Heart right ventricle (tissue), 16 donors: Measurements from ENCODE around the gene TSPAN11. TPM values are rescaled to one million over a fixed set of nuclear protein-coding genes. Genes with fewer than 3 reads are reported as not detected.

Experiments
- ATAC-seq, 8 donors: fragments of 200-7000 bp; cut with Tn5 transposase; one replicate each; pipeline ENCODE4 v1.9.1; 2020; ENCODE audit warnings: mild to moderate bottlenecking in 8 of 8, moderate library complexity in 8 of 8, moderate number of reproducible peaks in 1 of 8
- DNase-seq, 2 donors: peaks; one replicate each; pipeline ENCODE4 v3.0.0-alpha.2; 2020
- H3K27ac ChIP-seq, 10 donors: fragments of 200-600 bp; sonication (generic) in 2 of 10; one replicate each; pipeline versions ENCODE4 v1.5.0 to v1.8.0; 2020 to 2022; ENCODE audit warnings: mild to moderate bottlenecking in 3 of 10
- H3K27me3 ChIP-seq, 7 donors: fragments of 200-600 bp; one replicate each; pipeline ENCODE4 v1.8.0; 2021 to 2022; ENCODE audit warnings: mild to moderate bottlenecking in 2 of 7
- H3K36me3 ChIP-seq, 9 donors: fragments of 200-600 bp; sonication (generic) in 1 of 9; one replicate each; pipeline versions ENCODE4 v1.5.0 to v1.8.0; 2020 to 2022; ENCODE audit warnings: mild to moderate bottlenecking in 2 of 9
- H3K4me1 ChIP-seq, 9 donors: fragments of 200-600 bp; sonication (generic) in 1 of 9; one replicate each; pipeline versions ENCODE4 v1.5.0 to v1.8.0; 2020 to 2022; ENCODE audit warnings: mild to moderate bottlenecking in 4 of 9
- H3K4me3 ChIP-seq, 10 donors: fragments of 200-600 bp; sonication (generic) in 2 of 10; one replicate each; pipeline versions ENCODE4 v1.5.0 to v1.8.0; 2020 to 2022; ENCODE audit warnings: mild to moderate bottlenecking in 7 of 10, moderate library complexity in 2 of 10
- H3K9me3 ChIP-seq, 11 donors: fragments of 200-600 bp in 10 of 11; sonication (generic) in 2 of 11; one replicate each; pipeline versions ENCODE4 v1.5.0 to v1.8.0; 2013 to 2022; ENCODE audit warnings: mild to moderate bottlenecking in 2 of 11, control low read depth in 1 of 11, moderate library complexity in 1 of 11
- CTCF ChIP-seq, 9 donors: fragments of 200-600 bp; sonication (generic) in 2 of 9; IDR thresholded peaks; one replicate each; pipeline versions ENCODE4 v1.5.0 to v1.8.0; 2021 to 2022; ENCODE audit warnings: antibody characterized with exemption in 9 of 9, mild to moderate bottlenecking in 5 of 9, moderate library complexity in 1 of 9
- WGBS, 2 donors: extraction: QIAGEN DNeasy Blood & Tissue Kit; methylation state at CpG; one replicate each; pipeline ENCODE4 v1.1.7; 2013; ENCODE audit warnings: inconsistent platforms in 1 of 2; 5-methylcytosine and 5-hydroxymethylcytosine counted together
- intact Hi-C, 10 donors: fragments of 100-400 bp; cut with DNase I; formaldehyde crosslinking; loops; one replicate each; pipeline versions ENCODE4 v1.11.1 to v1.14.2; 2022
- polyA plus RNA-seq, 2 donors: library from polyadenylated mRNA; stranded (reverse); fragments of 200-250 nt; gene quantifications; one replicate each; pipeline ENCODE4 v1.2.3, GENCODE V29; 2013
- total RNA-seq, 10 donors: library from RNA; stranded (reverse); fragmentation: NEBNext Ultra II Directional in 3 of 10; extraction: Animal tissue kit (Norgen Biotek cat#: 25700) in 3 of 10; gene quantifications; one replicate each; pipeline versions ENCODE4 v1.2.1 to v1.2.4, GENCODE V29; 2021 to 2023
- donor health status: Arrhythmogenic right ventricular cardiomyopathy.
- donor health status: ischemic (EF 13 %, LVEDD 7.1; RV severe dilation, severe dysfunction).
- donor health status: healthy with polysubstance abuse.
- donor health status: DM: no; HTN: yes; CAD: no.
- donor health status: DM: no; HTN: no; CAD: no.
- donor health status: ischemic (EF 25% LVEDD 6.9; RV normal size, moderate dysfunction).
- donor health status: ischemic (EF 25% LVEDD 5.7; RV mildly dilated, moderate dysfunction).
- donor health status: healthy.
- donor health status: DM: yes; HTN: yes; CAD: no.
- donor health status: Ischemic cardiomyopathy.
- donor health status: ischemic (EF 35%, LVEDD 5.7; RV mildly dilated, moderate dysfunction).
- donor health status: nonischemic (EF 11% LVEDD 7.7; RV severe dilation, severe dysfunction).
- donor health status: DM: yes; HTN: yes; CAD: no.
- donor health status: PGD.
- donor health status: ischemic (EF 29% LVEDD 5.4; RV normal size, mild dysfunction).
- donor health status: nonischemic (EF 23%, LVEDD 6.1; RV moderate dilation, normal function).

The TSPAN11 gene
- total and polyA plus RNA-seq, 12 donors = 0.60 to 2.9 (median 0.94) TPM

- intact Hi-C loops = no loop called here
- no peak for TF ChIP-seq CTCF (IDR thresholded peaks at IDR 0.05)
These were observed 55.9 kb downstream of the TSPAN11 start for GRCh38 chr12:30982413-30982812.

GRCh38 chr12:30985814-30986452 is 59.4 kb downstream of the TSPAN11 start:
- no peak overlapping the region for H3K4me3 ChIP-seq
- no peak overlapping the region for H3K27ac ChIP-seq
- peak; percentile 22 to 79 (median 72) for TF ChIP-seq CTCF (IDR thresholded peaks at IDR 0.05)
- H3K36me3 ChIP-seq = no peaks in the 10 kb centered on the region
- 37 to 42% methylated on average over 7 of the region's 7 CpGs for WGBS, 2 donors
- intact Hi-C loops = loop anchor here in 8 of 10 donors (2.0 to 5.0 kb wide), 3 partner anchors 134 to 139 kb away; no protein-coding TSS in a partner anchor
- H3K9me3 ChIP-seq = no peaks in the 10 kb centered on the region
- ATAC-seq (peak; percentile 49 to 75 (median 68)), DNase-seq (peak; percentile 53 to 61)
- peaks cover 0 to 23% (median 0%) of the 10 kb centered on the region in 9 donors for H3K4me1 ChIP-seq
- no peaks in the 10 kb centered on the region for H3K27me3 ChIP-seq

More at GRCh38 chr12:30982413-30982812, 55.9 kb downstream of the TSPAN11 start:
- H3K4me3 ChIP-seq = no peak overlapping the region
- DNase-seq = no peak
- no peaks in the 10 kb centered on the region for H3K9me3 ChIP-seq
- WGBS, 2 donors = 88 to 91% methylated on average over 12 of the region's 12 CpGs
- no peaks in the 10 kb centered on the region for H3K36me3 ChIP-seq
- no peak for ATAC-seq
- H3K4me1 ChIP-seq = peaks cover 0 to 33% (median 5%) of the 10 kb centered on the region in 9 donors
- no peaks in the 10 kb centered on the region for H3K27me3 ChIP-seq
- no peak overlapping the region for H3K27ac ChIP-seq

GRCh38 chr12:30988086-30988485 is 61.5 kb downstream of the TSPAN11 start:
- no peak for ATAC-seq
- Histone ChIP-seq H3K27me3 (no peaks in the 10 kb centered on the region), H3K4me3 (no peak overlapping the region), H3K4me1 (peaks cover 0 to 13% (median 0%) of the 10 kb centered on the region in 9 donors), H3K27ac (no peak overlapping the region), H3K9me3 (no peaks in the 10 kb centered on the region), H3K36me3 (no peaks in the 10 kb centered on the region)
- DNase-seq = no peak
- TF ChIP-seq CTCF (IDR thresholded peaks at IDR 0.05) = no peak
- 92 to 96% methylated on average over 9 of the region's 9 CpGs for WGBS, 2 donors
- intact Hi-C loops = loop anchor here in 5 of 10 donors (2.0 to 5.0 kb wide), 3 partner anchors 136 to 141 kb away; no protein-coding TSS in a partner anchor

GRCh38 chr12:30988646-30989286 is 62.2 kb downstream of the TSPAN11 start:
- Histone ChIP-seq H3K36me3 (no peaks in the 10 kb centered on the region), H3K4me3 (no peak overlapping the region), H3K4me1 (peaks cover 0 to 13% (median 0%) of the 10 kb centered on the region in 9 donors), H3K27ac (no peak overlapping the region), H3K9me3 (no peaks in the 10 kb centered on the region), H3K27me3 (no peaks in the 10 kb centered on the region)
- DNase-seq (no peak), ATAC-seq (no peak)
- WGBS, 2 donors = 70 to 74% methylated on average over 9 of the region's 9 CpGs
- TF ChIP-seq CTCF (IDR thresholded peaks at IDR 0.05) = no peak
- intact Hi-C loops = loop anchor here in 5 of 10 donors (2.0 to 5.0 kb wide), 3 partner anchors 136 to 141 kb away; no protein-coding TSS in a partner anchor
